Right ventricle myocardium superior (tissue), 1 donor: ENCODE data around the gene ASAP3. TPM values are rescaled to one million over a fixed set of nuclear protein-coding genes. Genes with fewer than 3 reads are reported as not detected.
"Not testable (repeated sequence)": the region's sequence is repeated elsewhere in the genome, so short reads cannot be mapped to it uniquely, and the experiment has no call there.

ENCODE experiments used
- ATAC-seq: fragments of 200-7000 bp; cut with Tn5 transposase; one replicate; pipeline ENCODE4 v1.9.1; 2020; ENCODE audit warnings: mild to moderate bottlenecking; ENCODE audit not compliant: poor library complexity
- DNase-seq: peaks from one replicate; pipeline ENCODE4 v3.0.0-alpha.2; 2020
- intact Hi-C: fragments of 100-400 bp; cut with DNase I; formaldehyde crosslinking; loops from one replicate; pipeline ENCODE4 v1.11.2; 2022
- total RNA-seq: library from RNA; stranded (reverse); fragmentation: NEBNext Ultra II Directional; extraction: Animal tissue kit (Norgen Biotek cat#: 25700); gene quantifications from one replicate; pipeline ENCODE4 v1.2.1, GENCODE V29; 2021
- donor health status: DM: no; HTN: yes; CAD: no; lungs with severe emphysema.

The ASAP3 gene
- total RNA-seq, 1 donor from 2014 or later = 44.6 TPM

DNA sequence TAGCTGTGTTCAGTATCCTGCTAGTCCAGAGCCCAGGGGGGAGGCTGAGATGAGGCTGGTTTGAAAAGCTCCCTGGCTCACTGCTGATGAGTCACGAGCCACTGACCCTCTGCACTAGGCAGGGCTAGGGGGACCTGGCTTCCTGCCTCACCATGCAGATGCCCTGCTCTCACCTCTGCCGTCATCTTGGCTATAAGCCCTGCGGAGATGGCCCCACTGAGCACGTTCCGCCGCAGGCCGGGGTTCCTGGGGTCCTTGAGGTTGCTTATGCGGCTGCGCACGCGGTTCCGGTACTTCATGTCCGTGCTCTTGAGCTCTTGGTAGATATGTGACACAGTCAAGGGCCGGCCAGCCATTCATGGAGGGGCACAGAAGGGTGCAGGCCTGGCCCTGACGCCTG lies 90.3 kb downstream of the ASAP3 start:
- peak; percentile 75 for ATAC-seq
- intact Hi-C loops = no loop called here
- DNase-seq = peak; percentile 83

DNA sequence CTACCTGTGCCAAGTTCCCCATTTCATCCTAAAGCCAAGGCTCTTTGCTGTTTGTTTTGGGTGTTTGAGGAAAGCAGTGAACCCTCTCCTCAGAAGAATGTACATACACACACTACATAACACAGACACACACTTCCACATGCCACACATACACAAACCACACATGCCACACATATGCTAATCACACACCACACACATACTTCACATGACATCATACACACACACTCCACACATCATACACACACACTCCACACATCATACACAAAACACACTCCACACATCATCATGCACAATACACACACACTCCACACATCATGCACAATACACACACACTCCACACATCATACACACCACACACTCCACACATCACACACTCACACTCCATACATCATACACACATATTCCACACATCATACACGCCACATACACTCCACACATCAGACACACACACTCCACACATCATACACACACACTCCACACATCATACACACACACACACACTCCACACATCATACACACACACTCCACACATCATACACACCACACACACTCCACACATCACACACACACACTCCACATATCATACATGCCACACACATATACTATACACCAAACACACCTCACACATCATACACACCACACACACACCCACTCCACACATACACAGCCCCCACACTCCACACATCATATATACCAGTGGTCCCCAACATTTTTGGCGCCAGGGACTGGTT lies 91.7 kb downstream of the ASAP3 start:
- DNase-seq = no peak
- intact Hi-C loops = no loop called here
- no peak for ATAC-seq

DNA sequence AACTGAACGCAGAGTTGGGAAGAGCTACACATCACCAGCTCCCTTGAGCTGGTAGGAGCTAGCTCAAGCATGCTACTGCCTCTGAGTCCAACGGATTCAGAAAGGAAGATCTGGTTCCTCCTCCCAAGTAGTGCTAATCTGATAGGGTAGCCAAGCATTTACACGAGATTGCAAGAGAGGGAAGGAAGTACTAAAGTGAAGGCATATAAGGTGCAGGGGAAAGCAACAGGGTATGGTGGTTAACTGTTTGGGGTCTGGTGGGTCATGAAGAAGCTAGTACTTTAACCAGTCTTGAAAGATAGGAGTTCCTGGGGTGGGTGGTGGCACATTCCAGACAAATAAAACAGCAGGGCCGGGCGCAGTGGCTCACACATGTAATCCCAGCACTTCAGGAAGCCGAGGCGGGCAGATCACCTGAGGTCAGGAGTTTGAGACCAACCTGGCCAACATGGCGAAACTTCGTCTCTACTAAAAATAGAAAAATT lies 94.1 kb downstream of the ASAP3 start:
- ATAC-seq (no peak), DNase-seq (no peak)
- intact Hi-C loops = no loop called here

DNA sequence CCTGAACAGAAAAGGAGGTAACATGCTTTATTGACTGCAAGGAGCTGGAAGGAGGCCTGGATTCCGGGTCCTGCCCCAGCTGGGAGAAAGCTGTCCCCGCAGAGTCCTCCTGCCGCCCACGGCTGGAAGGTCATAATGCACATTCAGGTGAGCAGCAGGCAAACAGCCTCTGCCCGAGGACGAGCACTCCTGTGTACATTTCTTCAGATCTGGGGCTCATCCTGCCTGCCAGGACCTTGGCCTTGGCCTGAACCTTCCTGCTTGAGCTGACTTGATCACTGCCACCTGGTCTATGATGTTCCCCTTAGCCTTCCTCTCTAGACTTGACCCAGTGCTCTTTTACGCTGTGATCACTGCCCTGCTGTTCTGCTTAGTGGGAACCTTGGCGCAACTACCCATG lies 96.5 kb downstream of the ASAP3 start:
- intact Hi-C loops = no loop called here
- DNase-seq = no peak

DNA sequence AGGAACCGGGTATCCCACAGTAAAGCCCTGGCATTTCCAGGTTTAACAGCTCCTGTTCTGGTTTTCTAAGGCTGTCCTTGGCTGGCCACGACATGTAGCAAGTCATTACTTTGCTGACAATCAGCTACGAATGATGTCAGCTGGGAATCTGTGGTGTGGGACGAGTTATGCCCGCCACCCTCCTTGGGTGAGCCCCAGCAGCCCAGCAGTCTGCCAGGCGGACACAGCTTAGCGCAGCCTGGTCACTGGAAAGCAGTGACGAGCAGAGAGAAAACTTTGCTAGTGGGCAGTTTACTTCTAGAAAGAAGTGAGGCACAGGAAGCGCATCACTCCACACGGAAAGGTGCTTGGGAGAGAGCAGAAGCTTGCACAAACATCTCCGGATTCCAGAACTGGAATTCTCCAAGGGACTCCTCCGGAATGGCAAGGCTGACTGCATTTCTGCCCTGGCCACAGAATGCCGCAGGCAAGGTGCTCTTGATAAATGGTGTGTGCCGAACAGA lies 98.8 kb downstream of the ASAP3 start:
- ATAC-seq (no peak), DNase-seq (no peak)

More for the DNA sequence above, 96.5 kb downstream of the ASAP3 start:
- no peak for ATAC-seq

DNA sequence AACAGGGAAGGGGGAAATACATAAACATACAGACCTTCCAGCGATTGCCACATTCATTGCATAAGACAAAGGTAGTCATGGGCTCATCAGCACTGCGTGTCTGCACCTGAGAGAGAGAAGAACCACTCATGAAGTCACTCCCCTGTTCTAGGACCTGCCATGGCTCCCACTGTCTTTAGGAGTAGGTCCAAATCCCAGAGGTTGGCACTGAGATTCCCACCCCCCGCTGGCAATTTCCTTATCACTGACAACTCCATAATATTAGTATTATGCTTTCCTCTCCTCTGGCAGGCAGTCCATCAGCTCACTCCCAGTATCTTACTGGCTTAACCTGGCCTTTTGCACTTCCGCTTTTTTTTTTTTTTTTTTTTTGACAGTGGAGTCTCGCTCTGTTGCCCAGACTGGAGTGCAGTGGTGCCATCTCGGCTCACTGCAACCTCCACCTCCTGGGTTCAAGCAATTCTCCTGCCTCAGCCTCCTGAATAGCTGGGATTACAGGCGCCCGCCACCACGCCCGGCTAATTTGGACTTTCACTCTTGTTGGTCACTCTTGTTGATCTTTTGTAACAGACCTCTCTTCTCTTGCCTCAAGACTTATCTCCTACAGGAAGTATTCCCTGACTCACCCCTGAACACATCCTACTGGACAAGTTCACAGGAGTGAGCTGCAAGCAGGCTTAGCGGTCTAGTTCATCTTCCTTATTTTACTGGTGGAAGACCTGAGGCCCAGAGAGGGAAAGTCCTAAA lies 99.5 kb downstream of the ASAP3 start:
- intact Hi-C loops = no loop called here
- ATAC-seq (peak; percentile 6), DNase-seq (no peak)

More for the DNA sequence above, 98.8 kb downstream of the ASAP3 start:
- intact Hi-C loops = no loop called here

DNA sequence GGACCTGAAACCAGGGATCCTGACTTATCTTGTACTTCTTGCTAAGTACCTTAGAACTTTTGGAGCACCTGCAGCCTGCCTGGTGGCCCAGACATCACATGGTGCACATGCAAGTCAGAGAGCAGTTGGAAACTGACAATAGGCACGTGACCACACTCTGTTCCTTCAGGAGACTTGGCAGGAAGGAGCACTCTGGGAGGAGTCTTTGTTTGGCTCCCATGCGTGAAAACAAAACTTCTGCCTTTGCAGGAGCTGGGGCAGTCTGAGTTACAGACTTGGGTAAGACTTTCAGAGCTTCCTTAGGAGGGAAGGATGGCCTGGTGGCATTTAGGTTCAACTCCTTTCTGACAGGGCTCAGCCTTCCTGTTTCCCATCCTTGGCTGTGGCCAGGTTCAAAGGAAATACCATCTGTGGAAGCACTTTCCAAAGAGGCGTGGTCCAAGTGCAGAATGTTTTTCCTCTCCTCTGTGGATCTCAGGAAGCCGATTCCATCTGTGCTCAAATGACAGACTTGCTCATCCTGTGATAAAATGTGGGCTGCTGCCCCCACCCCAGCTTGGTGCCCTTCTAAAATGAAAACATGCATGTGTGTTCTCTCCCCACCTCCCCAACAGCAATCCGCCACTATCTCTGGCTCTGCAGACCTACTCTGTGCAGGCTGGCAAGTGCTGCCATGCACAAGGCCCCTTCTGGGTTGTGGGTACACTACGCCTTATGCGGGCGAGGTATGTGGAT lies 100.2 kb downstream of the ASAP3 start:
- DNase-seq (no peak), ATAC-seq (peak; percentile 62)
- intact Hi-C loops = no loop called here

DNA sequence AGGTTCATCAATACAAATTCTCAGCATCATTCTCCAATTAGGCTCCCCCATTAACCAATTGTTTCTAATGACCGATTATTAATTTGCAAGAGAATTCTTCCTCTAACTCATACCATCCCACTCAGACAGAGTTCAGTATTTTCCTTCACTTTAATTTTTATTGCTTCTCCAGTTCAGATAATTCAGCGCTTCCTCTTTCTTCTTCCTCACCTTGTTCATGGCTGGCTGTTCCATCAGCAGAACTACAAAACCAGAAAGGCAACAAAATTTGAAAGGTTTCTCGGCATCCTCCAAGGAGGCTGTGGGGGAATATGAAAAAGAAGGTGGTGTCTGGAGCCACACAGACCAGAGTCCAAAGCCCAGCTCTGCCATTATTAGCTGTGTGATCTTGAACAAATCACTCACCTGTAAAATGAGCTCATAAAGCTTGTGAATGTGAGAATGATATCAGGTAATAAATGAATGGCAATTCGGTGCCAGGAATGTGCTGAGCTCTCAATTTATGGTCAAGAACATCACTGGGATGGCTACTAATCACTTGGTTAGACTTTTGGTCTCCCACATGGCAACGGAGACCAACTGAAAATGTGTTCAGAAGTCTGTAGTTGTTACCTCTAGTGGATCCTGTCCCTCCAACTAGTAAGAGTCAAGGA lies 102.6 kb downstream of the ASAP3 start:
- no peak for DNase-seq
- ATAC-seq = no peak
- intact Hi-C loops = no loop called here

DNA sequence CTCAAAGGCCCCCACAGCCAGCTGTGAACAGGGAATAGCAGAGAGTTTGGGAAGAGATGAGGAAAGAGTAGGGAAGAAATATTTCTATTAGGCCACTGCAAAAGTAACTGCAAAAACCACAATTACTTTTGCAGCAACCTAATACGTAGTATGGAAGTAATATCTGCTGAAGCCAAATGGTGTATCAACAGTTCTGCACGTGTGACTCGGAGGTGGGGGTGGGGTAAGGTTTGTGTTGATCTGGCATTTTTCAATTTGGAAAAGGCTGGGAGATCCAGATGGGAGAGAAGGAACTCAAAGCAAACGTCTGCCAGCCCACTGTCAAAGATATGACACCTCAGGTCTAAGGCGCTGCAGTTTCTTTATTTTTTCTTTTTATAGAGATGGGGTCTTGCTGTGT lies 103.3 kb downstream of the ASAP3 start:
- intact Hi-C loops = no loop called here
- ATAC-seq = no peak
- DNase-seq = no peak

DNA sequence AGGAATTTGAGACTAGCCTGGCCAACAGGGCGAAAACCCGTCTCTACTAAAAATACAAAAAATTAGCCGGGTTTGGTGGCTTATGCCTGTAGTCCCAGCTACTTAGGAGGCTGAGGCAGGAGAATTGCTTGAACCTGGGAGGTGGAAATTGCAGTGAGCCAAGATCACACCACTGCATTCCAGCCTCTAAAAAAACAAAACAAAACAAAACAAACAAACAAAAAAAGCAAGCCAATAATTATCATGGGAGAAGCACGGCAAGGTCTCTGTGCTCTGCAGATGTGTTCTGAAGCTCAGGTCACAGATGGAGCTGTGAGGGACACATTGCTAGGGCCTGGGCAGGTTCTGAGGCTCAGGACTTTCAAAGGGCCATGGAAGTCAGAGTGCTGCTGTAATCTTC lies 103.7 kb downstream of the ASAP3 start:
- intact Hi-C loops, DNase-seq, ATAC-seq: not testable (repeated sequence)

Other genes starting within 250 kb of the ASAP3 start
- gene HNRNPR, start 139.9 kb downstream of the ASAP3 start, total RNA-seq = 53.5 TPM
- gene ZNF436, start 114.3 kb downstream of the ASAP3 start, total RNA-seq = 11.4 TPM
- 72.7 TPM for gene TCEA3, start 59.4 kb downstream of the ASAP3 start, total RNA-seq
- 0.35 TPM for gene E2F2, start 47.1 kb upstream of the ASAP3 start, total RNA-seq
- gene ID3, start 75.3 kb upstream of the ASAP3 start, total RNA-seq = 73.0 TPM
- 570 TPM for gene RPL11, start 207.6 kb upstream of the ASAP3 start, total RNA-seq